Middle frontal gyrus (tissue), 1 donor: ENCODE data around the gene APBA1.
"Not testable (repeated sequence)": the region's sequence is repeated elsewhere in the genome, so short reads cannot be mapped to it uniquely, and the experiment has no call there.

Experiments
- DNase-seq: peaks from one replicate; pipeline ENCODE4 v3.0.0-alpha.2; 2015; ENCODE audit warnings: low spot score; ENCODE audit errors: extremely low spot score

APBA1 gene

GRCh38 chr9:69609156-69609555 lies 63.0 kb downstream of the APBA1 start:
- no peak for DNase-seq

DNA sequence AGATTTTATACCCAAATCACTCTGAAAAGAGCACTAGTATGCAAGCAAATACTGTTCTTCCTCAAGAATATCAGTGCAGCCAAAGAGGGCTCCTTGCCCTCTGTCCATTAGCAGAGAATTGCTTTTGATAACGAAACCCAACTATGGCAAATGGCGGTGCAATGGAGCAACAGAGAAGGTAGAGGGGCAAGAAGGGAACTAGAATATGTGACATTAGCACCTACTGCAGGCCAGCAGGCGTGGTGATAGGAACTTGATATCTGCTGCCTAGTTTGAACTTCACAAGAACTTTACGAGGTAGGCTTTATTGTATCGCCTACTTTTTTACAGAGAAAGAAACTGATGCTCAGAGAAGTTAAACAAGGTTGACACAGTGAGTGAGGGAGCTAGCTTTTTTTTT lies 66.1 kb downstream of the APBA1 start:
- DNase-seq, result no peak

GRCh38 chr9:69605406-69605805 lies 66.8 kb downstream of the APBA1 start:
- DNase-seq, result no peak

DNA sequence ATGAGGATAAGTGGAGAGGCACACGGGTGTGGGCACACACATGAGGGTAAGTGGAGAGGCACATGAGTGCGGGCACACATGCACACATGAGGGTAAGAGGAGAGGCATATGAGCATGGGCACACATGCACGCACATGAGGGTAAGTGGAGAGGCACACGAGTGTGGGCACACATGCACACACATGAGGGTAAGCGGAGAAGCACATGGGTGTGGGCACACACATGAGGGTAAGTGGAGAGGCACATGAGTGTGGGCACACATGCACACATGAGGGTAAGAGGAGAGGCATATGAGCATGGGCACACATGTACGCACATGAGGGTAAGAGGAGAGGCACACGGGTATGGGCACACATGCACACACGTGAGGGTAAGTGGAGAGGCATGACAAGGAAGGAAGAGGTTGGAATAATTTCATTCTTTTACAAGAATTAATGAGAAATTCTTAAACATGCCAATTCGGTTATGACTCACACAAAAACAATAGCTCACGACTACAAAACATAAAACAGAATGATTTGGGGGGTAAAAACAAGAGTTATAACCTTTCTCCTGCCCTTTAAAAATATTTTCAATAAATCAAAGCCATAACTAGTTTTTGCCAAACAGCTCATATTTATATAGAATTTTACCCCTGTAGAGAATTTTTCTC lies 67.5 kb downstream of the APBA1 start:
- no peak for DNase-seq

DNA sequence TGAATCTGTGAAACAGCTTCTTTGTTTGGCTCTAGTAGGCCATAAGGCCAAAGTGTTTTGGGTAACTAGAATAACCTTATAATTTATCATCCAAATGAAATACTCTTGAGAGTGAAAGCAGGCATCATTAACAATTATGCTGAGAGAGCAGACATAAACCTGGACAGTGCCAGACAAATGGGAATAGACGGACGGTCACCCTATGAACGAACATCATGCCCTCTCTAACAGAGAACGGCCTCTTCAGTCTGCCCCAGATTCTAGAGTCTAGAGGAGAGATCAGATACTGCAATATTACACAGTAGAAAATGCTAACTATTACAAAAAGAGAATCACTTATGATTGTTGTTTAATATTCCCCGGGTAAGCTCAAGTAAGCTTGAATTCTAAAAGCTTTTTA lies 68.5 kb downstream of the APBA1 start:
- no peak for DNase-seq

- no peak for DNase-seq
Measured at GRCh38 chr9:69602773-69603172, 69.4 kb downstream of the APBA1 start.

GRCh38 chr9:69601698-69602097 lies 70.5 kb downstream of the APBA1 start:
- DNase-seq, result no peak

DNA sequence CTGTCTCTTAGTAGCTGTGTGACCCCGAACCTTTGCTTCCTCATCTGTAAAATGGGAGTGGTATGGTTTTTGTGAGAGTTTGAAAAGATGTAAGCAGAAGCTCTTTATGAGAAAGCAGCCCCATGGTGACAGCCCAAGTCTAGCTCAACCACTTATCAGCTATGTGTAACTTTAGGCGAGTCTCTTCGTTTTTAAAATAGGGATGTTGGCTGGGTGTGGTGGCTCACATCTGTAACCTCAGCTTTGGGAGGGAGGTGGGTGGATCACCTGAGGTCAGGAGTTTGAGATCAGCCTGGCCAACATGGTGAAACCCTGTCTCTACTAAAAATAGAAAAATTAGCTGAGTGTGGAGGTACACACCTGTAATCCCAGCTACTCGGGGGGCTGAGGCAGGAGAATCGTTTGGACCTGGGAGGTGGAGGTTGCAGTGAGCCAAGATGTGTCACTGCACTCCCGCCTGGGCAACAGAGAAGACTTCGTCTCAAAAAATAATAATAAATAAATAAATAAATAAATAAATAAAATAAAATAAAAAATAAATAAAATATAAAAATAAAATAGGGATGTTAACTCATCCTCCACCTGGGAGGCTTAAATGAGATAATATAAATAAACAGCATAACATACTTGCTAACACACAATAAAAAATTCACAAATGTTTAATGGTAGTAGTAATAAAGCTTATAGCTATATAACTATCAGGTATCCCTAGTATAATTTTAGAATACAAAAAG lies 71.7 kb downstream of the APBA1 start:
- DNase-seq, result no peak

DNA sequence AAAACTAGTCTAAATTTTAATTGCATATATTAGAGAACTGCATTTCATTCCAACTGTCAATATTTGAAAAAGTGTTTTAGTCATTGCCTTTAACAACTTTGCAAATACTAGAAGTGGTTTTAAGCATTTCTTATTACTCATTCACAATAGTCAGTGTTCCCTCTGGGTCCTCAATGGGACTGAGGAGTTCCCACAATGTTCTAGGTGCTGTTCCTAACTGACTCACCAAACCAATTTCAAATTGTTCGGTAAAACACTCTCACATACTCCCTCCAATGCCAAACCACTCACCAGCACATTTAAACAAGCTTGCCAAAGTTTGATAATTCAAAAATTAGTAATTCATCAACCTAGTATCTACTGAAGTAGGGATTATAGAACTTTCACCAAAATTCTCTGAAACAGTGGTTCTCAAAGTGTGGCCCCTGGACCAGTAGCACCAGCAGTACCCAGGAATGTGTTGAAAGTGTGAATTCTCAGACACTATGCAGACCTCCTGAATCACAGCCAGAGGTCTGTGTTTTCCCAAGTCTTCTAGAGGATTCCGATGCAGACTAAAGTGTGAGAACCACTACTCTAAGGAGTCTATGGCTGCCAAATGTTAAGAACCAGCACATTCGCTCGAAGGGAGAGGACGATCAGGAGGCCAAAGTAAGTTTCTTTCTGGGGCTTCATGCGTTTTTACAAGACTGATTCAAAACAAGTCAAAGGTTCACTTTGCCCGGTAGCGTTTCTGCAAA lies 72.8 kb downstream of the APBA1 start:
- DNase-seq, result no peak

GRCh38 chr9:69596906-69597305 lies 75.3 kb downstream of the APBA1 start:
- not testable (repeated sequence) for DNase-seq

GRCh38 chr9:69594180-69594579 lies 78.0 kb downstream of the APBA1 start:
- DNase-seq, result no peak

GRCh38 chr9:69593756-69594155 lies 78.4 kb downstream of the APBA1 start:
- DNase-seq, result no peak

- DNase-seq, result no peak
Measured at GRCh38 chr9:69593301-69593700, 78.9 kb downstream of the APBA1 start.

DNA sequence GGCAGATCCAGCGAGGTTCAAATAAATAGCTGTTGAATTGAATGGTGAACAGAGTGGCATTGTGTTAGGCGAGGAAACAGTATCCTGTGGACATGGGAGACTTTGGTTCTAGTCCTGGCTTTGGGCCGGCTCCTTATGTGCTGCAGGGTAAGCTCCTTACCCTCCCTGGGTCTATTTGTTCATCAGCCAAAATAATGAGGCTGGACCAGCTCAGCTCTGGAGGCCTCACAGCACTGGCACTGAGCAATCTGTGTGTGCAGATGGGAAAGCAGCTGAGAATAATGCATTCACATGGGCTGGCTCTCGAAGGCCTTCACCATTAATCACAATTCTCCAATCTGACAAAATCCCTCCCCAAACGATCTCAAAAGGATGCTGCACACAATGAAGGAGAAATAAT lies 81.9 kb downstream of the APBA1 start:
- no peak for DNase-seq

DNA sequence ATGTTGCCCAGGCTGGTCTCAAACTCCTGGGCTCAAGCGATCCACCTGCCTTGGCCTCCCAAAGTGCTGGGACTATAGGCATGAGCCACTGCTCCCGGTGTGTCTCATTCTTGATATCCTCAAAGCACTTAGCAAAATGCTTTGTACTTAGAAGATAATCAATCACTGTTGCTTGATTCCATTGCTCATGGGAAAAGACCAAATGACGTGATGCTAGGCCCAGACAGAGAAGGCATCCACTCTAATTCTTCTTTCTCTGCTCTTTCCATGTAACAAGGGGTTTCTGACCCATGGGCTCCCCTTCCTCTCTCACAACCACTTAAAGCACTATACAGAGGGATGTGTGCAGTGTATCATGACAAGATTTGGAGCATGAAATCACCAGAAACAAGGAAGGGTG lies 83.0 kb downstream of the APBA1 start:
- DNase-seq, result no peak

DNA sequence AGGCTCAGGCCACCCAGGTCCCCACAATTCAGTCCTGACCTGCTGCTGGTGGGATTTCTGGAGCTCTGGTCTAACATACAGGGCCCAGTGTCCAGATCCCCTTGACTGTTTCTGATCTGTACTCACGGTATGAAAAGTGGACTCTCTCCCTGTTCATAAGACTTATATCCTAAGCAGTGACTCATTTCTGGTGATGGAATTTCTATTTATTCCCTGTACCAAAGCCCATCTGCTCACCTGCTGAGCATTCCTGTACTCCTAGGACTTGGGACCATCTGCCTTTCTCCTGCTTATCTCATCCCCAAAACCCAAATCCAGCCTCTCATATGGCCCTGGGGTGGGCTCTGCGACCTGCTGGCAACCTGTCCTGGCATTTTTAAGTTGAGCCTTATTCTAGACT lies 86.6 kb downstream of the APBA1 start:
- no peak for DNase-seq

- DNase-seq, result no peak
Measured at GRCh38 chr9:69584759-69585158, 87.4 kb downstream of the APBA1 start.

DNA sequence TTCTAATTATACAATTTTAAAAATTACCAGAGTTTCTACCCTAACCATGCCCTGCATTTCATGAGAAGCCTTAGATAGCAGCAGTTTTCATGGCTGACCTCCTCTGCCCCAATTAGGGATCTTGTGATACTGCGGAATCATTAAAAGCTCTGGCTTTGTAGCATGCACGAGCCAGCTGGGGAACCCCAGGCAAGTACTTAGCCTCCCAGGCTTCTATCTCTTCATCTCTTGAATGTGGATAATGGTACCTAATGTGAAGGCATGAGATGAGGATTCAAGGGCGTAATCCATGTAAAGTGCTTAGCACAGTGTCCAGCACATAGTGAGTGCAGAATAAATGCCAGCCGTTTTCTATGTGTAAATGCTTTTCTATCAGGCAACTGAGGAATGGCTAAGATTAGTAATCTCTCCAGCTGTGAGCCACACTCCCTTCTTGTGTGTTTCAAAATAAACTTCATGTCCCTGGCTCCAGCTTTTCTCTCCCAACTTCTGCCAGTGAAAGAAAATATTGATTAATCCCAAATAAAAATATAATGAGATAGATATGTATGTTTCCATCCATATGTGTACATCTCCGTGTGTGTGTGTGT lies 88.4 kb downstream of the APBA1 start:
- no peak for DNase-seq

- DNase-seq, result no peak
Measured at GRCh38 chr9:69582544-69583297, 89.5 kb downstream of the APBA1 start.

DNA sequence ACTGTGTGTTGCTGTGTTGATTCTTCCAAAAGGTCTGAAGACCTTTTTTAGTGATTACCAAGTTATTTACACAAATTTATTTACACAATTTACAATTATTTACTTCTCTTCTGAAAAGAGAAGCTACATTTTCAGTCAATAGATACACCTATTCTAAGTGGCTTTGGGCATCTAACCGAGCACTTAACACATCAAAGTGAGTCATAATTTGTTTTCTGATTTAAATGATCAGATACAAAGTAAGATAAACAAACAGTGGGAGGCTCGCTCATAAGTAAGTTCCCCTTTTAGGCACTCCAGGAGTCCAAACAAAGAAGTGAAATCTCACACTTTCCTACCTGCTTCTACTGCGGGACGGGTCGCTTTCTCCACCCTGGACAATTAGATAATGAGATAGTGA lies 90.2 kb downstream of the APBA1 start:
- no peak for DNase-seq

DNA sequence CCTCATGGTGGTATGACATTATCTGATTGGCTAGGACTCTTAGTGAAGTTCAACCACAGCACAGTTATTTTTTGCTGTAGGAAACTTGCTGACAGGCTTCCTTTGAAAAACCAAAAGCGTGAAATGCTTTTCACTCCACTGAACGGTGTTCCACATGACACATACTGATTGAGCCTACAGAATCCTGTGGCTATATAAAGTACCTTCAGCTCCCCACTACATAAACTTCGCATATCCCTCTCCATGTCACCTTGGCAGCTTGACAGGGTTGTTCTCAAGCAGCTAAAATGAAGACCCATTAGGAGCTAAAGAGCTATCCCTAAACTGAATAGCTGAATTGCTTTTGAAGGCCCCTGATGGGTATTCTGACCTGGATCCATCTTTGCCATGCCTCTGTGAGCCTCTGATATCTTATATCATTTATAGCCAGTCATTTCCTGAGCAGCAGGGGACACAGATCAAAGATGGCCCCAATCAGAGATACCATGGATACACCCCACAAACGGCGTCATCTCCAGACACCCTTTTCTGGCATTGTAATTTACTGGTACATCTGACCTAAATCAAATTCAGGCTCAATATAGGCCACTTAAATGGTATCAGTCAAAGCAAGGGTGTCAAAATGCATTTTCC lies 91.5 kb downstream of the APBA1 start:
- no peak for DNase-seq
